CD4-positive, CD25-positive, alpha-beta regulatory T cell (primary cell): ENCODE results near the gene STRA8. TPM values are rescaled to one million over a fixed set of nuclear protein-coding genes. Genes with fewer than 3 reads are reported as not detected.

Experiments used
- ATAC-seq, 2 donors: fragments of 150-1000 bp; cut with Tn5 transposase; one replicate each; pipeline ENCODE4 v1.10.0; 2021; ENCODE audit warnings: low read depth in 2 of 2, moderate number of reproducible peaks in 2 of 2, moderate library complexity in 1 of 2
- DNase-seq, 3 donors: peaks; one replicate each; pipeline versions ENCODE4 v3.0.0 to v3.0.0-alpha.2; 2012 to 2022; ENCODE audit warnings: mixed read lengths in 1 of 3
- H3K27ac ChIP-seq: one replicate; pipeline ENCODE4 v1.7.0; 2013; ENCODE audit warnings: mild to moderate bottlenecking, low read length; ENCODE audit not compliant: insufficient read depth, poor library complexity, severe bottlenecking
- H3K27me3 ChIP-seq: one replicate; pipeline ENCODE4 v1.7.0; 2013; ENCODE audit warnings: low read length; ENCODE audit not compliant: control insufficient read depth, insufficient read depth
- H3K36me3 ChIP-seq: one replicate; pipeline ENCODE4 v1.7.0; 2013; ENCODE audit warnings: mild to moderate bottlenecking, low read length, moderate library complexity; ENCODE audit not compliant: control insufficient read depth, insufficient read depth
- H3K4me1 ChIP-seq: 2 replicates; pipeline ENCODE4 v1.7.0; 2013; ENCODE audit warnings: mild to moderate bottlenecking, low read length; ENCODE audit not compliant: insufficient read depth, control insufficient read depth, poor library complexity, severe bottlenecking
- H3K4me3 ChIP-seq: one replicate; pipeline ENCODE4 v1.7.0; 2013; ENCODE audit warnings: low read depth, mild to moderate bottlenecking, low read length, moderate library complexity
- H3K9me3 ChIP-seq, 2 experiments: 1 replicate in 1 of 2; 2 replicates in 1 of 2; pipeline ENCODE4 v1.7.0; 2013; ENCODE audit warnings: low read length in 2 of 2, mild to moderate bottlenecking in 1 of 2, moderate library complexity in 1 of 2; ENCODE audit not compliant: control insufficient read depth in 2 of 2
- H3K27ac Mint-ChIP-seq, 3 donors: one replicate each; pipeline ENCODE4 v1.8.0; 2020 to 2022; ENCODE audit warnings: mild to moderate bottlenecking in 3 of 3, mixed read lengths in 3 of 3, moderate library complexity in 2 of 3
- H3K27me3 Mint-ChIP-seq: one replicate; pipeline ENCODE4 v1.8.0; 2022; ENCODE audit warnings: mild to moderate bottlenecking, mixed read lengths
- H3K36me3 Mint-ChIP-seq: one replicate; pipeline ENCODE4 v1.8.0; 2020; ENCODE audit warnings: mixed read lengths
- H3K4me1 Mint-ChIP-seq, 4 donors: one replicate each; pipeline ENCODE4 v1.8.0; 2020 to 2022; ENCODE audit warnings: mixed read lengths in 4 of 4, mild to moderate bottlenecking in 1 of 4
- H3K4me3 Mint-ChIP-seq, 4 donors: one replicate each; pipeline ENCODE4 v1.8.0; 2020 to 2022; ENCODE audit warnings: mild to moderate bottlenecking in 4 of 4, mixed read lengths in 4 of 4, moderate library complexity in 3 of 4
- H3K9me3 Mint-ChIP-seq, 7 donors: one replicate each; pipeline ENCODE4 v1.8.0; 2020 to 2022; ENCODE audit warnings: mixed read lengths in 7 of 7, mild to moderate bottlenecking in 3 of 7, moderate library complexity in 2 of 7
- polyA plus RNA-seq, 4 donors: library from polyadenylated mRNA; unstranded; fragments of 300-500 nt; fragmentation: Illumina TruSeq; gene quantifications; one replicate each; pipeline ENCODE4 v1.2.3, GENCODE V29; 2021
- total RNA-seq: library from RNA; stranded (reverse); gene quantifications from one replicate; pipeline ENCODE4 v1.2.3, GENCODE V29; 2022

The STRA8 gene
- total and polyA plus RNA-seq, 5 donors from 2014 or later, result not detected

GRCh38 chr7:135197343-135197742, 36.3 kb upstream of the STRA8 start:
- no peak overlapping the region for H3K4me3 ChIP-seq
- no peak overlapping the region for H3K27ac ChIP-seq
- Mint-ChIP-seq H3K4me3 (no peak overlapping the region), H3K36me3 (peaks cover 69% of the 10 kb centered on the region), H3K27ac (peak overlapping the region in 1 of 3 donors; percentile 15), H3K9me3 (no peaks in the 10 kb centered on the region), H3K4me1 (peaks cover 1 to 11% (median 6%) of the 10 kb centered on the region in 4 donors), H3K27me3 (no peaks in the 10 kb centered on the region)
- no peaks in the 10 kb centered on the region for H3K9me3 ChIP-seq
- H3K27me3 ChIP-seq, result no peaks in the 10 kb centered on the region
- H3K36me3 ChIP-seq, result peaks cover 73% of the 10 kb centered on the region
- peaks cover under 1% of the 10 kb centered on the region for H3K4me1 ChIP-seq
- DNase-seq (no peak), ATAC-seq (no peak)

DNA sequence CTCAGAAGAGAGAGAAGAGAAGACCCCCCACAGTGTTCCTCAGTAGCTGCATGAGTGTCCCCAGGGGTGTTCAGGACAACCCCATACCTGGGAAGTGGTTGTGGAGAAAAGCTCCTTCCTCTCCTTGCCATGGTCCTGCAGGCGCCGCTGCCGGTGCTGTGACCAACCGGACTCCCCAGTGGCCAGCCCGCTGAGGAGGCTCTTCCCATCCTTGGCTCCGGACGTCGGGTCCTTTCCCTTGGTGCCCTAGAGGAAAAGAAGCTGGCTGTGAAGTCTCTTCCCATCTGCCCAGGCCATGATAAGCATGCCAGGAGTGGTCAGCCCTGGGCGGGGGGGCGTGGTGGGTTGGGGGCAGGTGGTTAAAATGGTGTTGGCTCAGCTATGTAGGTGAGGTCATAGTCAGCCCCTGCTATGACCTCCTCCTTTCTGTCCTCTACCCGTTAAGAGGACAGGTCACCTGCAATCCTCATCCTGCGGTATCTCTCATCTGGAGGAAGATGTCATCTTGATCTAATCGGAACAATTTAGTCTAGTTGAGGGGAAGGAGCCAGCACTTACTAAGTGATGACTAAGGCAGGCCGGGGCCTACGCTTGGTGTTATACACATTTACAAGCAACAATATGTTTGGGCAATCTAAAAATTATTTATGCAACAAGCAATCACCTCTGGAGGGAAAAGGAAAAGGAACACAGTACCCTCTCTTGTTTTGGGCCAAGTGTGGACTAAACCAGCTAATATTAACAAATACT, 35.6 kb upstream of the STRA8 start:
- Histone ChIP-seq H3K4me1 (peaks cover 3% of the 10 kb centered on the region), H3K4me3 (no peak overlapping the region), H3K9me3 (no peaks in the 10 kb centered on the region), H3K27me3 (no peaks in the 10 kb centered on the region), H3K27ac (no peak overlapping the region), H3K36me3 (peaks cover 74% of the 10 kb centered on the region)
- Mint-ChIP-seq H3K9me3 (no peaks in the 10 kb centered on the region), H3K4me3 (no peak overlapping the region), H3K4me1 (peaks cover 4 to 17% (median 7%) of the 10 kb centered on the region in 4 donors), H3K27me3 (no peaks in the 10 kb centered on the region), H3K27ac (no peak overlapping the region), H3K36me3 (peaks cover 66% of the 10 kb centered on the region)
- DNase-seq, result no peak
- ATAC-seq, result no peak

DNA sequence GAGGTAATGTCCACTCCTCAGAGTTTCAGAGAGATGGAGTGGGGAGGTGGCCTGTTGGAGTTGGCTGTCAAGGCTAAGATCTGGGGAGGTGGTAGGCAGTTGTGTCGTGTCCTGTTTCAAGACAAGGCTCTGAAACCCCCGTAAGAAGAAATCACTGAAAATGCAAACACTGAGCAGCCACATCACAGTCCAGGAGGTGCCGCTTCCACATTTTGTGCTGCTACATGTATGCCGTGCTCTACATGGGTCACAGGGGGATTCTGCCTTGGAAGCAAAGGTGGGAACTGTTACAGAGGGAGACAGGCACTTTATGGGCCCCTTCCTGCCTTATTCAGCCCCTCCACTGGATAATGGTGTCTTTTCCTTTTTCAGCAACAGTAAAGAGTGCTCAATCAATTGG, 34.2 kb upstream of the STRA8 start:
- Mint-ChIP-seq H3K4me3 (no peak overlapping the region), H3K36me3 (peaks cover 62% of the 10 kb centered on the region), H3K27me3 (no peaks in the 10 kb centered on the region), H3K27ac (peak overlapping the region in 1 of 3 donors; percentile 83), H3K4me1 (peaks cover 8 to 24% (median 11%) of the 10 kb centered on the region in 4 donors), H3K9me3 (no peaks in the 10 kb centered on the region)
- H3K27me3 ChIP-seq, result no peaks in the 10 kb centered on the region
- peaks cover 75% of the 10 kb centered on the region for H3K36me3 ChIP-seq
- H3K4me1 ChIP-seq, result peaks cover 3% of the 10 kb centered on the region
- no peak for DNase-seq
- ATAC-seq, result no peak
- H3K4me3 ChIP-seq, result no peak overlapping the region
- no peaks in the 10 kb centered on the region for H3K9me3 ChIP-seq
- H3K27ac ChIP-seq, result no peak overlapping the region

GRCh38 chr7:135200821-135201331, 32.8 kb upstream of the STRA8 start:
- Histone ChIP-seq H3K27ac (no peak overlapping the region), H3K4me3 (no peak overlapping the region), H3K9me3 (no peaks in the 10 kb centered on the region), H3K36me3 (peaks cover 77% of the 10 kb centered on the region), H3K4me1 (peaks cover 3% of the 10 kb centered on the region), H3K27me3 (no peaks in the 10 kb centered on the region)
- Mint-ChIP-seq H3K4me1 (peaks cover 8 to 27% (median 15%) of the 10 kb centered on the region in 4 donors), H3K27ac (no peak overlapping the region), H3K4me3 (no peak overlapping the region), H3K9me3 (no peaks in the 10 kb centered on the region), H3K27me3 (no peaks in the 10 kb centered on the region), H3K36me3 (peaks cover 59% of the 10 kb centered on the region)
- DNase-seq, result no peak
- no peak for ATAC-seq

DNA sequence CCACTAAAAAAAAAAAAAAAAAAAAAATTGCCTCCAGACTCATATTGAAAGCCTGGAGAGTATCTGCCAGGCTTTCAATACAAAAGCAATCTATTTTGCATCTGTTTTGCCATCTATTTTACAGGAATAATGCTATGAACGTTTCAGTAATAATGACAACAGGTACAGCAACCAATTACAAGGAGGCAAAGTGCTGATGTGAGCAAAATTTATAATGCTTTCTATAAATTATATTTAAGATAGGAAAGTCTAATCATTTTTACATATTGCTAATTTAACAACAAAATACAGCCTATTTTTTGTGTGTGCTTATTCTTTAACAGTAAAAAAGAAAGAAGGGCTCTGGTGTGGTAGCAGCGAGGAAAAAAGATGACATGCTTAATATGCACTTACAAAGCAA, 32.3 kb upstream of the STRA8 start:
- Mint-ChIP-seq H3K4me3 (no peak overlapping the region), H3K4me1 (peaks cover 11 to 29% (median 16%) of the 10 kb centered on the region in 4 donors), H3K27ac (peak overlapping the region in 1 of 3 donors; percentile 48), H3K27me3 (no peaks in the 10 kb centered on the region), H3K9me3 (no peaks in the 10 kb centered on the region), H3K36me3 (peaks cover 58% of the 10 kb centered on the region)
- H3K36me3 ChIP-seq, result peaks cover 76% of the 10 kb centered on the region
- no peaks in the 10 kb centered on the region for H3K27me3 ChIP-seq
- no peak for ATAC-seq
- H3K27ac ChIP-seq, result no peak overlapping the region
- no peak overlapping the region for H3K4me3 ChIP-seq
- H3K4me1 ChIP-seq, result peaks cover 3% of the 10 kb centered on the region
- H3K9me3 ChIP-seq, result no peaks in the 10 kb centered on the region
- DNase-seq, result no peak

DNA sequence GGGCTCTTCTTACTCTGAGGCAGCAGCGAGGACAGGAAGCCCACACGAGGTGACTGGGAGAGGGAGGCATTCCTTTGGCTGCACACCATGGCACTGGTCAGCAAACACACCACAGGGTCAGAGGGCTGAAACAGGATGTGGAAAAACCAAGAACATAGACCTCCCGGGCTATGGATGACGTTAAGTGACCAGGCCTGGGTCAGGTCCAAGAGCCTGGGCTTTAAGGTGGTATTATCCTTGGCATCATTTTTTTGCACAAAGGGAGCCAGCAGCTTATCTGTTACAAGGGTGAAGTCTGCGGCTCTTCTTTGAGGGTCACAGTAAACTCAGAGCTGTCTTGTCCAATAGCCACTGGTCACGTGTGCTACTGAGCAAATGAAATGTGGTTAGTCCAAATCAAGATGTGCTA, 29.3 kb upstream of the STRA8 start:
- Histone ChIP-seq H3K36me3 (peaks cover 49% of the 10 kb centered on the region), H3K9me3 (no peaks in the 10 kb centered on the region), H3K4me1 (peaks cover 3% of the 10 kb centered on the region), H3K27me3 (no peaks in the 10 kb centered on the region), H3K27ac (no peak overlapping the region), H3K4me3 (no peak overlapping the region)
- H3K27me3 Mint-ChIP-seq, result no peaks in the 10 kb centered on the region
- H3K4me1 Mint-ChIP-seq, result peaks cover 20 to 54% (median 32%) of the 10 kb centered on the region in 4 donors
- H3K4me3 Mint-ChIP-seq, result peak overlapping the region in 1 of 4 donors; percentile 17
- DNase-seq (no peak), ATAC-seq (no peak)
- no peaks in the 10 kb centered on the region for H3K9me3 Mint-ChIP-seq
- H3K36me3 Mint-ChIP-seq, result peaks cover 39% of the 10 kb centered on the region
- no peak overlapping the region for H3K27ac Mint-ChIP-seq

DNA sequence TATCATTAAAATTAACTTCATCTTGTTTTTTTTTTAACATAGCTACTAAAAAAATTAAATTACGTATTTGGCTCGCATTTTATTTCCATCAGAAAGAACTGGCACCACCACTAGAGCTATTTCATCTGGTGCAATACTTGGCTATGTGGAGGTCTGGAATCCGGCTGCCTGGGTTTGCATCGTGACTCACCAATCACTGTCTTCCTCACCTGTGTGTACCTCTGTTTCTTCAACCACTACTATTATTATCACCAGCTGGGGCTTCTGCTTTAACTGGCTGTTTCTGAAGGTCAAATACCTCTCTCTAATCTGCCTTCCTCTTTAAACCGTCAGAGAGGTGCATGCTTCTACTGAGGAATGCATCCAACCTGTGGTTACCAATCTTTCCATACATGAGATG, 28.8 kb upstream of the STRA8 start:
- H3K4me3 Mint-ChIP-seq, result no peak overlapping the region
- peaks cover 35% of the 10 kb centered on the region for H3K36me3 Mint-ChIP-seq
- H3K27ac Mint-ChIP-seq, result no peak overlapping the region
- H3K4me3 ChIP-seq, result no peak overlapping the region
- DNase-seq, result no peak
- ATAC-seq, result no peak
- peaks cover 3% of the 10 kb centered on the region for H3K4me1 ChIP-seq
- no peak overlapping the region for H3K27ac ChIP-seq
- H3K27me3 Mint-ChIP-seq, result no peaks in the 10 kb centered on the region
- H3K4me1 Mint-ChIP-seq, result peaks cover 20 to 56% (median 31%) of the 10 kb centered on the region in 4 donors
- no peaks in the 10 kb centered on the region for H3K27me3 ChIP-seq
- H3K36me3 ChIP-seq, result peaks cover 43% of the 10 kb centered on the region
- no peaks in the 10 kb centered on the region for H3K9me3 Mint-ChIP-seq
- H3K9me3 ChIP-seq, result no peaks in the 10 kb centered on the region

- H3K9me3 ChIP-seq, result no peaks in the 10 kb centered on the region
- H3K9me3 Mint-ChIP-seq, result no peaks in the 10 kb centered on the region
- no peak for ATAC-seq
- peaks cover 20 to 64% (median 38%) of the 10 kb centered on the region in 4 donors for H3K4me1 Mint-ChIP-seq
- H3K36me3 ChIP-seq, result peaks cover 36% of the 10 kb centered on the region
- no peaks in the 10 kb centered on the region for H3K27me3 ChIP-seq
- H3K27ac ChIP-seq, result no peak overlapping the region
- no peak overlapping the region for H3K4me3 ChIP-seq
- peaks cover 30% of the 10 kb centered on the region for H3K36me3 Mint-ChIP-seq
- no peak overlapping the region for H3K4me3 Mint-ChIP-seq
- no peak for DNase-seq
- no peak overlapping the region for H3K27ac Mint-ChIP-seq
- H3K4me1 ChIP-seq, result peaks cover 11% of the 10 kb centered on the region
- H3K27me3 Mint-ChIP-seq, result no peaks in the 10 kb centered on the region
These were observed 27.8 kb upstream of the STRA8 start for GRCh38 chr7:135205850-135206249.
